OCI-LY3 (cell line): ENCODE results near the gene ADARB2.
"Not testable (repeated sequence)": the region's sequence is repeated elsewhere in the genome, so short reads cannot be mapped to it uniquely, and the experiment has no call there.

Source experiments
- H2AFZ ChIP-seq: fragments of 200-600, 300-600 bp; shearing (Covaris generic); 2 replicates; pipeline ENCODE4 v1.6.0; 2014; ENCODE audit warnings: antibody characterized with exemption, low read depth, low read length
- H3K27ac ChIP-seq: fragments of 200-600, 300-600 bp; sonication (generic); 2 replicates; pipeline ENCODE4 v1.5.1; 2014; ENCODE audit warnings: mild to moderate bottlenecking, low read length, moderate library complexity, mixed read lengths
- H3K27me3 ChIP-seq: fragments of 200-600, 300-600 bp; sonication (generic); 2 replicates; pipeline ENCODE4 v1.6.1; 2014; ENCODE audit warnings: low read depth, low read length, mixed read lengths
- H3K36me3 ChIP-seq: fragments of 200-600, 300-600 bp; sonication (generic); replicated peaks from 2 replicates; pipeline ENCODE3; 2014; ENCODE audit warnings: low read depth, low read length, mixed read lengths
- H3K4me1 ChIP-seq: fragments of 300-600, 200-600 bp; sonication (generic); 2 replicates; pipeline ENCODE4 v1.6.1; 2014; ENCODE audit warnings: low read length, mixed read lengths
- H3K4me2 ChIP-seq: fragments of 200-600, 300-600 bp; sonication (generic); 2 replicates; pipeline ENCODE4 v1.6.1; 2014; ENCODE audit warnings: low read length, mixed read lengths
- H3K4me3 ChIP-seq: fragments of 300-600, 200-600 bp; sonication (generic); 2 replicates; pipeline ENCODE4 v1.5.1; 2014; ENCODE audit warnings: antibody characterized with exemption, mild to moderate bottlenecking, low read length, moderate library complexity
- H3K79me2 ChIP-seq: fragments of 300-600, 200-600 bp; shearing (Covaris generic); 2 replicates; pipeline ENCODE4 v1.6.1; 2014; ENCODE audit warnings: mild to moderate bottlenecking, low read length, mixed read lengths
- H3K9ac ChIP-seq: fragments of 300-600, 200-600 bp; shearing (Covaris generic); 2 replicates; pipeline ENCODE4 v1.6.0; 2014; ENCODE audit warnings: mild to moderate bottlenecking, low read length, moderate library complexity
- H3K9me3 ChIP-seq: fragments of 200-600, 300-600 bp; shearing (Covaris generic); 2 replicates; pipeline ENCODE4 v1.6.1; 2014; ENCODE audit warnings: low read length, mixed read lengths; ENCODE audit not compliant: insufficient read depth
- H4K20me1 ChIP-seq: fragments of 200-600, 300-600 bp; sonication (generic); 2 replicates; pipeline ENCODE4 v1.6.1; 2016; ENCODE audit warnings: low read length, mixed read lengths; ENCODE audit not compliant: insufficient read depth
- EZH2phosphoT487 ChIP-seq: fragments of 200-600 bp; shearing (Covaris generic); IDR thresholded peaks from 2 replicates; pipeline ENCODE4 v1.6.1; 2018; ENCODE audit warnings: antibody characterized with exemption, mixed run types, low read depth
- TF ChIP-seq, protein P1 (sequence below): fragments of 200-600, 300-600 bp; sonication (generic); IDR thresholded peaks from 2 replicates; pipeline ENCODE4 v1.5.1; 2014; ENCODE audit warnings: antibody characterized with exemption, low read length, low read depth

Gene ADARB2

DNA sequence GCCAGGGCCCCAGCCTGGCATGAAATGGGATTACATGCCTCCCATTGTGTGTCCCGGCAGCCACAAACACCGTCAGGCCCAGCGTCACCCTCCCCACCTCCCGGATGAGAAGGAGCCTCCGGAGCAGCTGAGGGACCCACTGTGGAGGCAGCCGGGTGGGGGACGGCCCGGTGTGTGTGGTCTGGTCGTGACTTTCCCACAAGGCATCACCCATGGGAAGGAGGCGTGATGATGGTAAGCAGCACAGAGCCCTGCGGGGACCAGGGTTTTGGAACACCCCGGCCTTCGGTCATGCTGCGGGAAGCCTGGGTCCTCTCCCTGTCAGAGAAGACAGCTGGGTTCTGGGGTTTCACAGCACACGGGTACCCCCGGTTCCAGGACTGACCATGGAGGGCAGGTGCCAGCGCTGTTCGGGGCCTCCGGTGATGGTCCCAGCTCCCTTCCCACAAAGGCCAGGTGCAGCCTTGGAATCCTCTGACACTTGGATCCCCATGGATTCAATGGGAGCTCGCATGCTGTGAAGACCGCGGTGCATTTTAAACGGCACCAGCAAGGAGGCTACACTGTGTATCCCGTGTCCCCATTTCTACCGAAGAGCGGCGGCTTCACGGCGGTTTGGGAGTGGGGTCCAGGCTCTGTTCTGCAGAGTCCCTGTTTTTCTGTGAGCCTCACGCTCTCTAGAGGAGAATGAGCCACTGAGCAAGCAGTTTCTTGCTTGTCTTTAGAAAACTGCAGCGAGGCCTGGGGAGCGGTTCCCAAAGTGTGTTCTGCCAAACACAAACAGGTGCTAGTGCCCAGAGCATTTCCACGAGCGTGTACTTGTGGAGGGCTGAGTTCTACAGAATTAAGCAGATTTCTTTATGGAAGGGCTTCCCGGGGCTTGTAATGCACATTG, 336.0 kb downstream of the ADARB2 start:
- H2AFZ ChIP-seq: no peak overlapping the region
- H3K4me1 ChIP-seq: no peaks in the 10 kb centered on the region
- H3K9ac ChIP-seq: no peak overlapping the region
- H3K4me3 ChIP-seq: no peak overlapping the region
- no peak overlapping the region for H3K4me2 ChIP-seq
- H3K79me2 ChIP-seq: no peaks in the 10 kb centered on the region
- H3K27me3 ChIP-seq: no peaks in the 10 kb centered on the region
- no peak for TF ChIP-seq EZH2phosphoT487
- H3K9me3 ChIP-seq: no peaks in the 10 kb centered on the region
- no peaks in the 10 kb centered on the region for H3K36me3 ChIP-seq
- no peak overlapping the region for H3K27ac ChIP-seq
- H4K20me1 ChIP-seq: no peaks in the 10 kb centered on the region

DNA sequence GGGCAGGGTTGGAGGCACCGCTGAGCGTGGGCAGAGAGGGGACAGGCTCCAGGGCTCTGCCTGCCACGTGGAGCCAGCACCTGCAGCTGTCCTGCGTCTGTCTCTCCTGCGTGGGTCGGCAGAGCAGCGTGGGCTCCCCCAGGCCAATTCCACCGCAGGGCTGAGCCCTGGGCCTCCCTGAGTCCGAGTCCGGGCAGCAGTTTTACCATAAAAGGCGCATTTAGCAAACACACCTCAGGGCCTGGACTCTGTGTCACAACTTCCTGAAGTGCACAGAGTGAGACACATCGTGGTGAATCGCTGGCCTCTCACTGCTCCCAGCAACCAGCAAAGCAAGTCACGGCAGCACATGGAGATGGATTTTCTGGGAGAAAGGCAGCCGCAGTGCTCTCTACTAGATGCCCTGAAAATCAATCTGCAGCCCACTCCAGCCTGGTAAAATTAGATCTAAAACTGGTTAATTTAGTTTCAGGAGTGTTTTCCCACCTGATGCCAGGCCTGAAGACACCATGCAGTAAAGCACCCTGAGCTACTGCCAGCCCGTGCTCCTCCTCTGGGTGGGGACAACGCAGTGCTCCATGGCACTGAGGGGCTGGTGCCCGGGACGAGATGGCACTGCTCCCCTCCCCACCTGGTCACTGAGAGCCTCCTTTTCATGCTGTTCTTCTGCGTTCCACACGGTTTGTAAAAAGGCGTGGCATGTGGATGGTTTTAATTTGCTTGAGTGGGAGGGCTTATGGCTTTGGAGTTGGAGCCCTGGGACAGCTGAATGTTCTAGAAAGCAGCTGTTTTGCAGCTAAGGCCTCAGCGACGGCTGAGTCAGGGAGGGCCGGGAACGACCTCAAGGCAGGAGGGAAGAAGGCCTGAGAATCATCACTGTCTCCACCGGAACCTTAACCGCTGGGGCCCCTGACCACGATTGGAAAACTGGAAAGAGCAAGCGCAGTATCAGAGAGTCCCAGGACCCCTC, 336.9 kb downstream of the ADARB2 start:
- no peaks in the 10 kb centered on the region for H3K36me3 ChIP-seq
- H2AFZ ChIP-seq: no peak overlapping the region
- H3K4me1 ChIP-seq: no peaks in the 10 kb centered on the region
- no peak overlapping the region for H3K4me2 ChIP-seq
- no peak overlapping the region for H3K4me3 ChIP-seq
- H3K79me2 ChIP-seq: no peaks in the 10 kb centered on the region
- no peaks in the 10 kb centered on the region for H3K27me3 ChIP-seq
- TF ChIP-seq EZH2phosphoT487: no peak
- TF ChIP-seq, protein P1, sequence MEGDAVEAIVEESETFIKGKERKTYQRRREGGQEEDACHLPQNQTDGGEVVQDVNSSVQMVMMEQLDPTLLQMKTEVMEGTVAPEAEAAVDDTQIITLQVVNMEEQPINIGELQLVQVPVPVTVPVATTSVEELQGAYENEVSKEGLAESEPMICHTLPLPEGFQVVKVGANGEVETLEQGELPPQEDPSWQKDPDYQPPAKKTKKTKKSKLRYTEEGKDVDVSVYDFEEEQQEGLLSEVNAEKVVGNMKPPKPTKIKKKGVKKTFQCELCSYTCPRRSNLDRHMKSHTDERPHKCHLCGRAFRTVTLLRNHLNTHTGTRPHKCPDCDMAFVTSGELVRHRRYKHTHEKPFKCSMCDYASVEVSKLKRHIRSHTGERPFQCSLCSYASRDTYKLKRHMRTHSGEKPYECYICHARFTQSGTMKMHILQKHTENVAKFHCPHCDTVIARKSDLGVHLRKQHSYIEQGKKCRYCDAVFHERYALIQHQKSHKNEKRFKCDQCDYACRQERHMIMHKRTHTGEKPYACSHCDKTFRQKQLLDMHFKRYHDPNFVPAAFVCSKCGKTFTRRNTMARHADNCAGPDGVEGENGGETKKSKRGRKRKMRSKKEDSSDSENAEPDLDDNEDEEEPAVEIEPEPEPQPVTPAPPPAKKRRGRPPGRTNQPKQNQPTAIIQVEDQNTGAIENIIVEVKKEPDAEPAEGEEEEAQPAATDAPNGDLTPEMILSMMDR: no peak
- no peak overlapping the region for H3K9ac ChIP-seq
- H3K9me3 ChIP-seq: no peaks in the 10 kb centered on the region
- H3K27ac ChIP-seq: no peak overlapping the region
- H4K20me1 ChIP-seq: no peaks in the 10 kb centered on the region

DNA sequence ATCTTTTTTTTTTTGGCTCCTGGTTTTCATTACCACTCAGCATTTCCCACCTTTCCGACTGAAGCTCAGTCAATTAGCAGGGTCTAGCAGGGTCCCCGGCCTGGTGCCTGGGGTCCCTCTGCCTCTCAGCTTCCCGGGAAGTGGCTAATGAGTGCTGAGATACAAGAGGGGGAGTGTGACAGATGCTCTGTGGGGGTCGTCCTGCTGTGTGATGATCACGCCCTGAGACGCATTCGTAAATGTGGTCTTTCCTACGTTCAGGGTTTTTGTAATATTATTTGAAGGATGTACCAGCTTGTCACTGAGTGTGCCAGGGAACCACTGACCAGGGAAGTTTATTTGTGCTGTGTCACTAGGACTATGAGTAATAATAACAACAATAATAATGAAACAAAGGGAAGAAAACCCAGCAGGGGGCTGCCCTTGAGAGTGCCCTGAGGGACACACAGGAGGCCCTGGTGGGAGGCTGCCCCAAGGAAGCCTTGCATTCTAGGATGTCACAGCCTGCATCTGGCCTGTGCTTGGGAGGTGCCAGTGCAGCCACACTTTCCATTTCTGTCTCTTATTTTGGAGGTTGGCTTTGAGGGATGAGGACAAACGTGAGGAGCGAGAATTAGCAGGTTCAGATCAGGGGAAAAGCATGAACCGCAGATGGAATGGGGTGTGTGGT, 337.8 kb downstream of the ADARB2 start:
- H4K20me1 ChIP-seq: no peaks in the 10 kb centered on the region
- H3K36me3 ChIP-seq: no peaks in the 10 kb centered on the region
- no peak overlapping the region for H2AFZ ChIP-seq
- no peak overlapping the region for H3K4me3 ChIP-seq
- TF ChIP-seq, protein P1: no peak
- TF ChIP-seq EZH2phosphoT487: no peak
- H3K27ac ChIP-seq: no peak overlapping the region
- no peaks in the 10 kb centered on the region for H3K4me1 ChIP-seq
- no peaks in the 10 kb centered on the region for H3K27me3 ChIP-seq
- no peaks in the 10 kb centered on the region for H3K9me3 ChIP-seq
- no peaks in the 10 kb centered on the region for H3K79me2 ChIP-seq
- no peak overlapping the region for H3K4me2 ChIP-seq
- H3K9ac ChIP-seq: no peak overlapping the region

DNA sequence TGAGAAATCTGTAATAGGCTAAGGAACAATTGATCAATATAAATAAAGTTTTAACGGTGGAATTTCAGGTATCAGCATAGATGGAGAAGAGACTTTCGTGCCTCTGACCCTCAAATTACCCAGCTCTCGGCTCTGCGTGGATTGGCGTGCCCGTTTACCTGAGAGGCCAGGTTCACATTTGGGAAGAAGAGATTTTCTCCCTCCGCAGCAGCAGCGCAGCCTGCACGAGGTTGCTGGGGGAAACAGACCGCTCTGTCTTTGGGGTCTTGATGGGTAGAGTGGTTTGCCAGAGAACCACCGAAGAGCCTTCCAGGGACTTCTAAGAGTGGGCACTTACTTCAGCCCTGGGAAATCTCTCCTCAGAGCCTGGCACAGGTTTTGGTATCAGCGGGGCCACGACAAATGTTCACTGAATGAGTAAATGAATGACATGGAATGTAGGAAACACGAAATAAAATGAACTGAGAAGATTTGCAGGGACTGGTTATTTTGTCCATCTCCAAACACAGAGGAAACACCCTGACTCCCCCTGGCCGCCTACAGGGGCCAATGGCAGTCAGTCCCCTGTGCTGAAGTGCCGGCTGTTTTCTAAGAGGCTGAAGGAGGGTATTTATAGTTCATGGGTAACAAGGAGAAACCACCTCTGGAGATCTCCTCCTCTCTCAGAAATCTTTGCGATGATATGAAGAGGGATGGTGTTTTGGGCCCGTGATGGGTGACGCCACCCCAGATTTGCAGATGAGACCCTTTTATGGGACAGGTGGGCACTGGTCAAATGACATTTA, 338.5 kb downstream of the ADARB2 start:
- Histone ChIP-seq H3K9ac (no peak overlapping the region), H3K4me1 (no peaks in the 10 kb centered on the region), H3K36me3 (no peaks in the 10 kb centered on the region), H3K27ac (no peak overlapping the region), H3K4me2 (no peak overlapping the region), H3K27me3 (no peaks in the 10 kb centered on the region), H3K4me3 (no peak overlapping the region), H3K79me2 (no peaks in the 10 kb centered on the region), H3K9me3 (no peaks in the 10 kb centered on the region), H2AFZ (no peak overlapping the region), H4K20me1 (no peaks in the 10 kb centered on the region)
- TF ChIP-seq EZH2phosphoT487: no peak
- TF ChIP-seq, protein P1: no peak

DNA sequence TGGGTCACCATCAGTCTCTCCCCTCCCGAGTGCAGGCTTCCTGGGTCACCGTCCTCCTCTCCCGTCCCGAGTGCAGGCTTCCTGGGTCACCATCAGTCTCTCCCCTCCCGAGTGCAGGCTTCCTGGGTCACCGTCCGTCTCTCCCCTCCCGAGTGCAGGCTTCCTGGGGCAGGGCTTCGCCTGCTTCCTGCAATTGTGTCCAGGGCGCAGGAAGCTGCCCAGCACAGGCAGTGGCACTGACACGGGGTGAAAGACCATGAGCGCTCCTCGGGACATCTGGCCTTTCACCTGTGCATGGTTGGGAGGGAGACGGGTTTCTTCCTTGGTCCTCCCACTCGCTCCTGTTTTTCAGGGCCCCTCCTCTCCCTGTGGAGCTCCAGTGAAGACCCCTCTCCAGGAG, 339.2 kb downstream of the ADARB2 start:
- not testable (repeated sequence) for H3K27me3 ChIP-seq, H2AFZ ChIP-seq, H3K4me2 ChIP-seq, H3K4me1 ChIP-seq, H4K20me1 ChIP-seq, H3K79me2 ChIP-seq, H3K27ac ChIP-seq, H3K4me3 ChIP-seq, H3K36me3 ChIP-seq, H3K9ac ChIP-seq, H3K9me3 ChIP-seq
